GM12873 (cell line): ENCODE results near the gene PRPF40A.

Source experiments
- CTCF ChIP-seq: IDR thresholded peaks from 2 replicates; pipeline ENCODE4 v1.5.1; 2012; ENCODE audit warnings: low read depth, mild to moderate bottlenecking, moderate library complexity, low read length, control low read depth; ENCODE audit not compliant: insufficient read depth; ENCODE audit errors: missing control alignments

The PRPF40A gene

GRCh38 chr2:152622219-152622618, 95.0 kb downstream of the PRPF40A start:
- no peak for TF ChIP-seq CTCF

GRCh38 chr2:152620985-152621384, 96.3 kb downstream of the PRPF40A start:
- no peak for TF ChIP-seq CTCF

- no peak for TF ChIP-seq CTCF
Observed at GRCh38 chr2:152620208-152620607, 97.1 kb downstream of the PRPF40A start.

GRCh38 chr2:152618193-152618564, 99.1 kb downstream of the PRPF40A start:
- no peak for TF ChIP-seq CTCF

- TF ChIP-seq CTCF = no peak
Observed at GRCh38 chr2:152617456-152618192, 99.6 kb downstream of the PRPF40A start.

- TF ChIP-seq CTCF = no peak
Observed at GRCh38 chr2:152615177-152615576, 102.1 kb downstream of the PRPF40A start.

- TF ChIP-seq CTCF = no peak
Observed at GRCh38 chr2:152613235-152613634, 104.0 kb downstream of the PRPF40A start.
